Mesendoderm (in vitro differentiated cells): Measurements from ENCODE around the gene NELFA.

Experiments
- DNase-seq: peaks from one replicate; pipeline ENCODE4 v3.0.0; 2013
- H2AK5ac ChIP-seq: 2 replicates; pipeline ENCODE4 v1.6.1; 2013; ENCODE audit warnings: low read length, inconsistent platforms
- H2BK120ac ChIP-seq: 2 replicates; pipeline ENCODE4 v1.6.1; 2013; ENCODE audit warnings: low read depth, mild to moderate bottlenecking, low read length, moderate library complexity, mixed read lengths
- H2BK15ac ChIP-seq: replicated peaks from 2 replicates; pipeline ENCODE4 v1.6.1; 2013; ENCODE audit warnings: low read depth, mild to moderate bottlenecking, moderate library complexity
- H2BK5ac ChIP-seq: 2 replicates; pipeline ENCODE4 v1.6.1; 2013; ENCODE audit warnings: low read length, inconsistent platforms
- H3K18ac ChIP-seq: 2 replicates; pipeline ENCODE4 v1.6.1; 2013; ENCODE audit warnings: mild to moderate bottlenecking, low read length, mixed read lengths
- H3K23ac ChIP-seq: one replicate; pipeline ENCODE4 v1.6.1; 2013; ENCODE audit warnings: low read length
- H3K27ac ChIP-seq: 2 replicates; pipeline ENCODE4 v1.5.1; 2013; ENCODE audit warnings: low read depth, mild to moderate bottlenecking, inconsistent platforms, low read length, moderate library complexity
- H3K27me3 ChIP-seq: 2 replicates; pipeline ENCODE4 v1.6.1; 2013; ENCODE audit warnings: low read length, control low read depth, mild to moderate bottlenecking, inconsistent platforms; ENCODE audit not compliant: insufficient read depth, poor library complexity
- H3K36me3 ChIP-seq: 2 replicates; pipeline ENCODE4 v1.6.1; 2013; ENCODE audit warnings: low read length, inconsistent platforms; ENCODE audit not compliant: control insufficient read depth, insufficient read depth
- H3K4ac ChIP-seq: one replicate; pipeline ENCODE4 v1.6.1; 2013; ENCODE audit warnings: low read depth, mild to moderate bottlenecking, low read length, moderate library complexity
- H3K4me1 ChIP-seq: 2 replicates; pipeline ENCODE4 v1.6.1; 2013; ENCODE audit warnings: low read depth, low read length, inconsistent platforms; ENCODE audit not compliant: control insufficient read depth
- H3K4me2 ChIP-seq: 2 replicates; pipeline ENCODE4 v1.6.1; 2013; ENCODE audit warnings: low read length
- H3K4me3 ChIP-seq: 2 replicates; pipeline ENCODE4 v1.5.1; 2013; ENCODE audit warnings: mild to moderate bottlenecking, low read length
- H3K56ac ChIP-seq: one replicate; pipeline ENCODE4 v1.6.1; 2013; ENCODE audit warnings: low read length
- H3K79me1 ChIP-seq: 2 replicates; pipeline ENCODE4 v1.6.1; 2013; ENCODE audit warnings: low read length, inconsistent platforms
- H3K79me2 ChIP-seq: 2 replicates; pipeline ENCODE4 v1.6.1; 2013; ENCODE audit warnings: mild to moderate bottlenecking, low read length; ENCODE audit not compliant: control insufficient read depth, insufficient read depth
- H3K9ac ChIP-seq: 2 replicates; pipeline ENCODE4 v1.6.1; 2013; ENCODE audit warnings: low read length, inconsistent platforms
- H4K5ac ChIP-seq: one replicate; pipeline ENCODE4 v1.6.1; 2013; ENCODE audit warnings: low read length
- H4K8ac ChIP-seq: one replicate; pipeline ENCODE4 v1.6.1; 2013; ENCODE audit warnings: low read depth, mild to moderate bottlenecking, control low read depth, low read length, moderate library complexity
- WGBS: extraction: QIAGEN DNeasy Blood & Tissue Kit; methylation state at CpG from one replicate; pipeline ENCODE4 v1.1.7; 2013; ENCODE audit warnings: low lambda C conversion rate, missing lambda C conversion rate; ENCODE audit not compliant: insufficient coverage; ENCODE audit errors: extremely low coverage; 5-methylcytosine and 5-hydroxymethylcytosine counted together

The NELFA gene

GRCh38 chr4:2042204-2042946 lies 33.6 kb upstream of the NELFA start:
- H2AK5ac ChIP-seq = no peak overlapping the region
- H4K5ac ChIP-seq = no peak overlapping the region
- H2BK120ac ChIP-seq = no peak overlapping the region
- H3K4me1 ChIP-seq = no peaks in the 10 kb centered on the region
- no peak overlapping the region for H2BK5ac ChIP-seq
- no peak for DNase-seq
- WGBS = no CpG with 5 or more reads among the region's 80 CpGs
- H3K36me3 ChIP-seq = no peaks in the 10 kb centered on the region
- no peak overlapping the region for H3K23ac ChIP-seq
- no peaks in the 10 kb centered on the region for H3K79me2 ChIP-seq
- no peak overlapping the region for H2BK15ac ChIP-seq
- H3K18ac ChIP-seq = peak overlapping the region; percentile 57
- peaks cover 6% of the 10 kb centered on the region for H3K27me3 ChIP-seq
- H3K4me2 ChIP-seq = no peak overlapping the region
- no peak overlapping the region for H3K4ac ChIP-seq
- H3K27ac ChIP-seq = no peak overlapping the region
- H4K8ac ChIP-seq = no peak overlapping the region
- H3K56ac ChIP-seq = peak overlapping the region; percentile 34
- no peak overlapping the region for H3K9ac ChIP-seq
- no peak overlapping the region for H3K4me3 ChIP-seq
- no peaks in the 10 kb centered on the region for H3K79me1 ChIP-seq

- WGBS = no CpG with 5 or more reads among the region's 94 CpGs
- H3K4ac ChIP-seq = no peak overlapping the region
- DNase-seq = peak; percentile 89
- no peak overlapping the region for H2BK5ac ChIP-seq
- peak overlapping the region; percentile 78 for H3K56ac ChIP-seq
- peaks cover 6% of the 10 kb centered on the region for H3K27me3 ChIP-seq
- no peaks in the 10 kb centered on the region for H3K4me1 ChIP-seq
- no peak overlapping the region for H3K9ac ChIP-seq
- no peak overlapping the region for H2AK5ac ChIP-seq
- no peak overlapping the region for H4K5ac ChIP-seq
- H4K8ac ChIP-seq = no peak overlapping the region
- H3K36me3 ChIP-seq = no peaks in the 10 kb centered on the region
- no peak overlapping the region for H3K23ac ChIP-seq
- H2BK120ac ChIP-seq = no peak overlapping the region
- no peaks in the 10 kb centered on the region for H3K79me1 ChIP-seq
- no peak overlapping the region for H3K27ac ChIP-seq
- peak overlapping the region; percentile 56 for H3K4me3 ChIP-seq
- H3K4me2 ChIP-seq = peak overlapping the region; percentile 87
- no peaks in the 10 kb centered on the region for H3K79me2 ChIP-seq
- H3K18ac ChIP-seq = peak overlapping the region; percentile 57
- no peak overlapping the region for H2BK15ac ChIP-seq
Measured at GRCh38 chr4:2041239-2042130, 32.7 kb upstream of the NELFA start.

- Histone ChIP-seq H3K36me3 (no peaks in the 10 kb centered on the region), H3K4me2 (no peak overlapping the region), H4K5ac (no peak overlapping the region), H3K27ac (no peak overlapping the region), H3K27me3 (peaks cover 6% of the 10 kb centered on the region), H3K4ac (no peak overlapping the region), H3K23ac (no peak overlapping the region), H2BK15ac (no peak overlapping the region), H3K56ac (no peak overlapping the region), H2BK5ac (no peak overlapping the region), H3K4me3 (no peak overlapping the region), H2BK120ac (no peak overlapping the region), H3K79me1 (no peaks in the 10 kb centered on the region), H4K8ac (no peak overlapping the region), H3K18ac (no peak overlapping the region), H3K79me2 (no peaks in the 10 kb centered on the region), H3K9ac (no peak overlapping the region), H3K4me1 (no peaks in the 10 kb centered on the region), H2AK5ac (no peak overlapping the region)
- DNase-seq = no peak
- WGBS = no CpG with 5 or more reads among the region's 91 CpGs
Measured at GRCh38 chr4:2040391-2041238, 31.8 kb upstream of the NELFA start.

GRCh38 chr4:2036866-2037265 lies 28.1 kb upstream of the NELFA start:
- WGBS = no CpG with 5 or more reads among the region's 7 CpGs
- Histone ChIP-seq H3K4me2 (no peak overlapping the region), H3K79me1 (no peaks in the 10 kb centered on the region), H3K23ac (no peak overlapping the region), H3K56ac (no peak overlapping the region), H3K4ac (no peak overlapping the region), H4K8ac (no peak overlapping the region), H4K5ac (no peak overlapping the region), H2BK5ac (no peak overlapping the region), H3K9ac (no peak overlapping the region), H3K36me3 (no peaks in the 10 kb centered on the region), H2AK5ac (no peak overlapping the region), H3K27me3 (peaks cover 6% of the 10 kb centered on the region), H3K4me3 (no peak overlapping the region), H3K79me2 (no peaks in the 10 kb centered on the region), H2BK15ac (no peak overlapping the region), H3K27ac (no peak overlapping the region), H3K18ac (no peak overlapping the region), H3K4me1 (no peaks in the 10 kb centered on the region), H2BK120ac (no peak overlapping the region)
- DNase-seq = no peak

- no peak overlapping the region for H3K18ac ChIP-seq
- no peaks in the 10 kb centered on the region for H3K36me3 ChIP-seq
- H3K27me3 ChIP-seq = peaks cover 6% of the 10 kb centered on the region
- H3K4me3 ChIP-seq = no peak overlapping the region
- H3K9ac ChIP-seq = no peak overlapping the region
- no peak overlapping the region for H2AK5ac ChIP-seq
- no peaks in the 10 kb centered on the region for H3K4me1 ChIP-seq
- H2BK5ac ChIP-seq = no peak overlapping the region
- H3K4ac ChIP-seq = no peak overlapping the region
- no peak overlapping the region for H2BK15ac ChIP-seq
- no peaks in the 10 kb centered on the region for H3K79me2 ChIP-seq
- no CpG with 5 or more reads among the region's 10 CpGs for WGBS
- H3K4me2 ChIP-seq = no peak overlapping the region
- H2BK120ac ChIP-seq = no peak overlapping the region
- H4K5ac ChIP-seq = no peak overlapping the region
- no peak for DNase-seq
- H3K27ac ChIP-seq = no peak overlapping the region
- no peak overlapping the region for H3K23ac ChIP-seq
- H3K79me1 ChIP-seq = no peaks in the 10 kb centered on the region
- no peak overlapping the region for H4K8ac ChIP-seq
- H3K56ac ChIP-seq = no peak overlapping the region
Measured at GRCh38 chr4:2036327-2036726, 27.6 kb upstream of the NELFA start.
